ENCODE results near the gene ZBTB21. TPM values are rescaled to one million over a fixed set of nuclear protein-coding genes. Genes with fewer than 3 reads are reported as not detected.

The ZBTB21 gene
- total RNA-seq, 4 donors from 2014 or later: 7.0 to 18.4 (median 12.4) TPM

DNA sequence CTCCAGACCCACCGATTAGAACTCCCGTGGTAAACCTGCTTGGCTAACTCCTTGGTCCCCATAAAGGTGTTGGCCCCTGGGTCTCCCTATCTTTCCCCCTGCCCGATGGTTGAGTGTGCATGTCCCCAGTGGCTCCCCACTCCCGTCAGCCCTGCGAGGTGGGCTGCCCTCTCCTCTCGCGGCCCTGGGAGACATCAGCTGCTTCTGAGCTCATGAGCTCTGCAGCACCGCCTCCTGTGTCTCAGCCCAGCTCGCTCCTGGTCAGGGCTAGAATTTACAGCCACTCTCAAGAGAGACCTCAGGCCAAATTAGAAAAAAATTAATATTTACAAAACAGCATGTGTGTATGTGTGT lies 15.9 kb upstream of the ZBTB21 start:
- TF ChIP-seq, protein P1, sequence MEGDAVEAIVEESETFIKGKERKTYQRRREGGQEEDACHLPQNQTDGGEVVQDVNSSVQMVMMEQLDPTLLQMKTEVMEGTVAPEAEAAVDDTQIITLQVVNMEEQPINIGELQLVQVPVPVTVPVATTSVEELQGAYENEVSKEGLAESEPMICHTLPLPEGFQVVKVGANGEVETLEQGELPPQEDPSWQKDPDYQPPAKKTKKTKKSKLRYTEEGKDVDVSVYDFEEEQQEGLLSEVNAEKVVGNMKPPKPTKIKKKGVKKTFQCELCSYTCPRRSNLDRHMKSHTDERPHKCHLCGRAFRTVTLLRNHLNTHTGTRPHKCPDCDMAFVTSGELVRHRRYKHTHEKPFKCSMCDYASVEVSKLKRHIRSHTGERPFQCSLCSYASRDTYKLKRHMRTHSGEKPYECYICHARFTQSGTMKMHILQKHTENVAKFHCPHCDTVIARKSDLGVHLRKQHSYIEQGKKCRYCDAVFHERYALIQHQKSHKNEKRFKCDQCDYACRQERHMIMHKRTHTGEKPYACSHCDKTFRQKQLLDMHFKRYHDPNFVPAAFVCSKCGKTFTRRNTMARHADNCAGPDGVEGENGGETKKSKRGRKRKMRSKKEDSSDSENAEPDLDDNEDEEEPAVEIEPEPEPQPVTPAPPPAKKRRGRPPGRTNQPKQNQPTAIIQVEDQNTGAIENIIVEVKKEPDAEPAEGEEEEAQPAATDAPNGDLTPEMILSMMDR (IDR thresholded peaks at IDR 0.05; ENCODE audit: low read depth): no peak

DNA sequence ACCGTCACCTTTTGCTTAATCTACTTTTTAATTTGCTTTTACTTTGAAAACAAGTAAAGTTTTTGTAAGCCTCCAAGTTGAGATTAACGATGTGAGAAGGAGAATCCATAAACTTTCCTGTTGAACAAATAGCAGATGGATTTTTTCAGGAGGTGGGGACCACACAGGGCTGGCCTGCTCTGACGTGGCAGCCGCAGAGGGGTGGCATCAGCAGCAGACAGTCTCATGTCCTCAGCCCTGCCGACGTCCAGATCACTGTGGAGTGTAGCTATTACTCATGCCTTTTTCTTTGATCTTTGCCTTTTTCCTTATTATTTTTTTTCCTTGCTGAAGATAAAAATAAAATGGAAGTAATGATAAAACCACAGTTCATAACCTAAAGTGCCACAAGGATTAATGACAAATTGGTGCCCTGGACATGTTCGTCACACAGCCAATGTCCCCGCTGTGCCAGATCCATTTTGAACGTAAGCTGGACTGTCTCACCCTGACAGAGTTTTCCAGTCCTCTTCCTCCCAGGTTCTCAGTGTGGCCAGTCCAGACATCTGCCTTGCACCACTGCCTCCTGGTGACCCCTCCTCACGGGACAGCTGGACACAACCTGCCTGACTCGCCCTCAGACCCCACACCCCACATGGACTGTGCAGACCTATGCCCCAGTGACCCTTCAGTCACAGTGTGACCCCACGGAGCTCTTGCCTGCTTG lies 15.4 kb upstream of the ZBTB21 start:
- TF ChIP-seq, protein P1 (IDR thresholded peaks at IDR 0.05; ENCODE audit: low read depth): no peak

DNA sequence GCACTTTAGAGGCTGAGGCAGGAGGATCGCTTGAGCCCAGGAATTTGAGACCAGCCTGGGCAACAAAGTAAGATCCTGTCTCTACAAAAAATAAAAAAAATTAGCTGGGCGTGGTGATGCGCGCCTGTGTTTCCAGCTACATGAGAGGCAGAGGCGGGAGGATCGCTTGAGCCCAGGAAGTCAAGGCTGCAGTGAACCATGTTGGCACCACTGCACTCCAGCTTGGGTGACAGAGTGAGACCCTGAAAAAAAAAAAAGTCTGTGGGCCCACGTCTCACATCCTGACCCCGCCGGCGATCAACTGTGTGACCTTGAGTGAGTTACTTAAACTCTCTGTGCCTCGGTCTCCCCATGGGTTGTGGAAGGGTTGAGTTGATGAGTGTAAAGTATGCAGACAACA lies 12.7 kb upstream of the ZBTB21 start:
- TF ChIP-seq, protein P1 (IDR thresholded peaks at IDR 0.05; ENCODE audit: low read depth): no peak

DNA sequence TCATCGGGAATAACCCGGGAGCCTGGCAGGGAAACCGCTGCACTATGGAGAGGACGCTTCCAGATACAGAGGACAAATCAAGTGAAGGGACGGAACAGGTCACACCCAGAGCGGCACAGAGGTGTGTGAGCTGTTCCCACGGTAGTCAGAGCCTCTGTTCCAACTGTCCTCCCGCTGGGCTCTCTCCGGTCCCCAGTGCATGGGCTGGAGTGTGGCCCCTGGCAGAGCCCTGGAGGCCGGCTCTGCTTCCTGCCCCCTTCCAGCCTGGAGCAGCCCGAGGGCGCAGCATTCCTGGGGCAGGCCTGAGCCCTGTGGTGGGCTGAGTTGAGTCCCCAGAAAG lies 11.9 kb upstream of the ZBTB21 start:
- TF ChIP-seq, protein P1 (IDR thresholded peaks at IDR 0.05; ENCODE audit: low read depth): no peak

DNA sequence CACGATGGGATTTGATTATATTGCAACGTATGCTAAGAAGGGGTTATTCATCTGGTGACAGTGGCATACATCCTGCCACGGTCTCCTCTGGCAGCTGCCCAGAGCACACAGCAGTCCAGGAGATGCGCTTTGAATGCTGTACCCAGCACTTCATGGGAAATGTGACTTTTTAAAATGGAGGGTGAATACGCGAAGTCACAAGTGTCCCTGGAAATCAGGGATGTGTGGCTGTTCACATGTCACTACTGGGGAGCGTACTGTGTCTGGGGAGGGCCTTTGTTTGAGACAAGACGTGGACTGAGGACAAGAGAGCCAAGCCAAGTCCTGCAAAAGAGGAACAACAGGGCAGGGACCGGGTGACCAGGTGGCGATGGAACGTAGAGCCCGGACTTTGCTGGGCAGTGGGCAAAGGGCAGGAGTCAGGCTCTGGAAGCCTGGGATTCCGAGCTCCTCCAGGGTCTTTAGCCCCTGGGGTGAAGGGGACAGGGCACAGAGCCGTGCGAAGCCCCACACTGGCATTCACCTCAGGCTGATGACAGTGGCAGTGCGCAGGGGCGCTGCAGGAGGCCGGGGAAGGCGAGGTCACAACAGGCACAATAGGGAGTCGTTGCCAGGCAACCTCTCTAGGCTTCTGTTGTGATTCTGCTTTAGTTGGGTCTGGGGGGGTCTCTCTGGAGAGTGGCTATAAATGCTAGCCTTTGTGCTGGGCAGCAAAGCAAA lies 11.4 kb upstream of the ZBTB21 start:
- TF ChIP-seq, protein P1 (IDR thresholded peaks at IDR 0.05; ENCODE audit: low read depth): no peak

DNA sequence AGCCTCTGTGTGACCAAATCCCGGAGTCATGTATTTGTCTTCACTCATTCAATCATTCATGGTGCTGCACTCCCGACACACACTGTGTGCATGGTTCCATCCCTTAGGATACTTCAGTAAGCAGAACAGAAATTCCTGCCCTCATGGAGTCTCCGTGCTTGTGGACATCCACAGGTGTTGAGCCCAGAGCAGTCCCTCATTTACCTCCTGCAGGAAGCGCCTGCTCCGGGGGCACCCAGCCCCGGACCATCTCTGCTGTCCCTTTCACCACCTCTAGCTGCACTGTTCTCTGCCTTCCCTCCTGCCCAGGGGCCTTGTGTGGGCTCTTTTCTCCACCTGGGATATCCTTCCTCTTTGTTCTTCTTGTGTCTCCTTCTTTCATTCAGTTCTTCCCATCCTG lies 9.5 kb upstream of the ZBTB21 start:
- TF ChIP-seq, protein P1 (IDR thresholded peaks at IDR 0.05; ENCODE audit: low read depth): no peak

DNA sequence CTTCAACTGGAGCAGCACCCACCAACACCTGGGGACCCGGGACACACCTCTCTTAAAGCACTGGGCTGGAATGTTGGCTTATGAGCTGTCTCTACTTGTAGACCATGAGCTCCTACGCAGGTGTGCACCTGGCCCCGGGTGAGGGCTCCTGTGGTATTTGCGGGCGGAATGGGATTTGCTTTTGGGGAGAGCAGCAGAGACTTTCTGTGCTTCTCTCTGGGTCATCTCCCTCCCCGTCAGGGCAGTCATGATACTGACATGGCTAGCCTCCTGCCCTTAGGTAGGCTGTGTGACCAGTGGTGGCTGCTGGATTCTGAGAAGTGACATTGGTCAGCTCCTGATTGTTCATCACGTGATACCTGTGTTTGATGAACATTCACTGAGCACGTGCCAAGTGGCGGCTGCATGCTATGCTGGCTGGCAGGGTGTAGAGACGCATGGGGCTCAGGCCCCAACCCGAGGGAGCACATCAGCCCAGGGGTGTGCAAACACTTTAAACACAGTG lies 9.0 kb upstream of the ZBTB21 start:
- TF ChIP-seq, protein P1 (IDR thresholded peaks at IDR 0.05; ENCODE audit: low read depth): no peak

All from subcutaneous adipose tissue (tissue), 4 donors.